Type B pancreatic cell (in vitro differentiated cells): Measurements from ENCODE around the gene EIF4A2. TPM values are rescaled to one million over a fixed set of nuclear protein-coding genes. Genes with fewer than 3 reads are reported as not detected.
"Not testable (repeated sequence)": the region's sequence is repeated elsewhere in the genome, so short reads cannot be mapped to it uniquely, and the experiment has no call there.

Experiments used
- DNase-seq: peaks from one replicate; pipeline ENCODE4 v3.0.0; 2021; ENCODE audit warnings: mixed read lengths; ENCODE audit not compliant: unreplicated experiment; ENCODE audit errors: extremely low spot score
- H3K27ac Mint-ChIP-seq: 2 replicates; pipeline ENCODE4 v1.8.0; 2021; ENCODE audit warnings: mild to moderate bottlenecking, mixed read lengths
- H3K27me3 Mint-ChIP-seq: 2 replicates; pipeline ENCODE4 v1.8.0; 2021; ENCODE audit warnings: mixed read lengths
- H3K36me3 Mint-ChIP-seq: 2 replicates; pipeline ENCODE4 v1.8.0; 2021; ENCODE audit warnings: mixed read lengths
- H3K4me1 Mint-ChIP-seq: one replicate; pipeline ENCODE4 v1.8.0; 2021; ENCODE audit warnings: mixed read lengths; ENCODE audit not compliant: unreplicated experiment
- H3K4me3 Mint-ChIP-seq: 2 replicates; pipeline ENCODE4 v1.8.0; 2021; ENCODE audit warnings: mild to moderate bottlenecking, mixed read lengths
- H3K9me3 Mint-ChIP-seq: 2 replicates; pipeline ENCODE4 v1.8.0; 2021; ENCODE audit warnings: mixed read lengths
- total RNA-seq: library from RNA; stranded (reverse); gene quantifications from 2 replicates; pipeline ENCODE4 v1.2.1, GENCODE V29; 2021; ENCODE audit warnings: low replicate concordance
- TF ChIP-seq, protein P1 (sequence below): fragments of 200-600 bp; sonication (generic); conservative IDR thresholded peaks from 2 replicates; pipeline ENCODE4 v1.5.0; 2021; ENCODE audit warnings: antibody characterized with exemption, mild to moderate bottlenecking

Gene EIF4A2
- total RNA-seq, 1 donor from 2014 or later = 480 TPM

DNA sequence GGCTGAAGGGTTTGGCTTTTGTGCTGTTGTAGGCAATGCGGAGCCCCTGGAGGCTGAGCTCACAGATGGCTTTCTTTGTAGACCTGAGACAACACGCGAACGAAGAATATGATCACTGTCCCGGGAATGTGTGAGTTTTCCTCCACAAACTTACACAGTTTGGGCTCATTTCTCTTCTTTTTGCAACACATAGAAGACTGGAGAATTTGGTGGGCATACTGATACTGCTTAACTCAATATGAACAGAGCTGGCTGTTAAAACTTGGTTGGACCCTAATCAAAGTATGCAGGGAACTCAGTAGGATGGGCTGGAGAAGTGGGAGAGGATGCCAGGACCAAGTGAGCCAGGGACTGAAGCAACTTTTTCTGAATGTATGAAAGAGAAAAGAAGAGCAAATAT is 35.1 kb downstream of the EIF4A2 start:
- no peak overlapping the region for H3K27ac Mint-ChIP-seq
- peaks cover 51% of the 10 kb centered on the region for H3K27me3 Mint-ChIP-seq
- H3K4me3 Mint-ChIP-seq = no peak overlapping the region
- H3K9me3 Mint-ChIP-seq = no peaks in the 10 kb centered on the region
- TF ChIP-seq, protein P1, sequence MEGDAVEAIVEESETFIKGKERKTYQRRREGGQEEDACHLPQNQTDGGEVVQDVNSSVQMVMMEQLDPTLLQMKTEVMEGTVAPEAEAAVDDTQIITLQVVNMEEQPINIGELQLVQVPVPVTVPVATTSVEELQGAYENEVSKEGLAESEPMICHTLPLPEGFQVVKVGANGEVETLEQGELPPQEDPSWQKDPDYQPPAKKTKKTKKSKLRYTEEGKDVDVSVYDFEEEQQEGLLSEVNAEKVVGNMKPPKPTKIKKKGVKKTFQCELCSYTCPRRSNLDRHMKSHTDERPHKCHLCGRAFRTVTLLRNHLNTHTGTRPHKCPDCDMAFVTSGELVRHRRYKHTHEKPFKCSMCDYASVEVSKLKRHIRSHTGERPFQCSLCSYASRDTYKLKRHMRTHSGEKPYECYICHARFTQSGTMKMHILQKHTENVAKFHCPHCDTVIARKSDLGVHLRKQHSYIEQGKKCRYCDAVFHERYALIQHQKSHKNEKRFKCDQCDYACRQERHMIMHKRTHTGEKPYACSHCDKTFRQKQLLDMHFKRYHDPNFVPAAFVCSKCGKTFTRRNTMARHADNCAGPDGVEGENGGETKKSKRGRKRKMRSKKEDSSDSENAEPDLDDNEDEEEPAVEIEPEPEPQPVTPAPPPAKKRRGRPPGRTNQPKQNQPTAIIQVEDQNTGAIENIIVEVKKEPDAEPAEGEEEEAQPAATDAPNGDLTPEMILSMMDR = no peak
- H3K4me1 Mint-ChIP-seq = no peaks in the 10 kb centered on the region
- DNase-seq = no peak
- no peaks in the 10 kb centered on the region for H3K36me3 Mint-ChIP-seq

DNA sequence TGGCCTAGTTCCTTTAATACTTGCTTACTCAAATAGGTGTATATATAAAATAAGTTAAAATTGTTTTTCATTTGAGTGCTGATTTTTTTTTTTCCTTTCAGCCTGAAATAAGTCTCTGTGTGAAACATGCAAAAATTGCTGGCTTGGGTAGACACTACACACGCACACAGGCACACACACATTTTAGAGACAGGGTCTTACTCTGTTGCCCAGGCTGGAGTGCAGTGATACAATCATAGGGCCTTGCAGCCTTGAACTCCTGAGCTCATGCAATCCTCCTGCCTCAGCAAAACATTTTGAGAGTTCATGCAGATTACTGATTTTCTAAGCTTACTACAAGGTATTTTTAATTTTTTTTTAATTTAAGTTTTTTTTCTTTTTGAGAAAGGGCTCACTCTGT is 35.6 kb downstream of the EIF4A2 start:
- DNase-seq = no peak
- TF ChIP-seq, protein P1 = no peak
- Mint-ChIP-seq H3K9me3 (no peaks in the 10 kb centered on the region), H3K27ac (no peak overlapping the region), H3K27me3 (peaks cover 49% of the 10 kb centered on the region), H3K4me1 (no peaks in the 10 kb centered on the region), H3K4me3 (no peak overlapping the region), H3K36me3 (no peaks in the 10 kb centered on the region)

DNA sequence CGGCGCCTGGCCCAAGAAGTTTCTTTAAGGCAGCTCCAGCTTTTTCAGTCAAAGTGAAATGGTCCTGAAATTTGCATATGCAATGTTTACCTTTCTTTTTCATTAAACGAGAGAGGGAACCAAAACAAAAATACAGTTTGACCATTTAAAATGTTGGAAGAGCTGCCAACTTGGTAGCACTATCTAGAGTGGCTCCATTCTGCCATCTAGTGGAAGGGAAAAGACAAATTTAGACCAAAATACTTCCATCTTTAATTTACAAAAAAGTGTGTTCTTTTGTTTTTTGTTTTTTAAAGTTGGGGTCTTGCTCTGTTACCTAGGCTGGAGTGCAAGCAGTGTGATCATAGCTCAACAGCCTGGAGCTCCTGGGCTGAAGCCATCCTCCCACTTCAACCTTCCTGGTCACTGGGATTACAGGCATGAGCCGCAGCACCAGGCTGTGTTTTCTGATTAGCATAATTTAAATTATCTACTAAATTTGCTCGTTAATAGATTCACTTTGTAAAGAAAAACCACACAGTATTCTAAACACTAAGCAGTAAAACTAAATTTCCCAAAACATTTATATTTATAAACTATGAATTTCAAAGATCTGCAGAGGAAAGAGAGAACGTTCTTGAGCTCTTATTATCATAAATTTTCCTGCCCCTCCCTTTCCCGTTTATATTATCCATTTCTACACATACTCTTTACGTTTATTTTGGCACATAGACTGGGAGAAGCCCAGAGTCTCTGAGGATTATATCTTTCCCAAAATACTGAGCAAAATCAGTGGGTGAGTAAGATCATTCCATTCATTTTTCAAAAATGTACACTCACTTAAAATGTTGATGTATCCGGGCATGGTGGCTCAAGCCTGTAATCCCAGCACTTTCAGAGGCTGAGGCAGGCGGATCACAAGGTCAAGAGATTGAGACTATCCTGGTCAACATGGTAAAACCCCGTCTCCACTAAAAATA is 38.3 kb downstream of the EIF4A2 start:
- Mint-ChIP-seq H3K27ac (no peak overlapping the region), H3K4me1 (peaks cover 15% of the 10 kb centered on the region), H3K36me3 (no peaks in the 10 kb centered on the region), H3K9me3 (no peaks in the 10 kb centered on the region), H3K27me3 (peaks cover 59% of the 10 kb centered on the region), H3K4me3 (no peak overlapping the region)
- no peak for DNase-seq
- TF ChIP-seq, protein P1 = peak; percentile 83

DNA sequence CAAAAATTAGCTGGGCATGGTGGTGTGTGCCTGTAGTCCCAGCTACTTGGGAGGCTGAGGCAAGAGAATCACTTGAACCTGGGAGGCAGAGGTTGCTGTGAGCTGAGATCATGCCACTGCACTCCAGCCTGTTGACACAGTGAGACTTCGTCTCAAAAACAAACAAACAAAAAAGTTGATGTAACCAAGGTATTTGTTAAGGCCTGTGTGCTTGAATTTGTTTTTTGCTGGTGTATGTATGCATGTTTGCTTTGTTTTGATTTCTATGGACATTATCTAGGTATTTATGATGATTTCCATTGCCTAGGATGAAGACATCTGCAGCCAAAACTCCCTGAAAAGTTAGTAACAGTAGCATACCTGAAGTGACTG is 39.0 kb downstream of the EIF4A2 start:
- H3K4me3 Mint-ChIP-seq, H3K27ac Mint-ChIP-seq, DNase-seq, H3K9me3 Mint-ChIP-seq, H3K36me3 Mint-ChIP-seq: not testable (repeated sequence)
- peaks cover 15% of the 10 kb centered on the region for H3K4me1 Mint-ChIP-seq
- H3K27me3 Mint-ChIP-seq = peaks cover 57% of the 10 kb centered on the region

DNA sequence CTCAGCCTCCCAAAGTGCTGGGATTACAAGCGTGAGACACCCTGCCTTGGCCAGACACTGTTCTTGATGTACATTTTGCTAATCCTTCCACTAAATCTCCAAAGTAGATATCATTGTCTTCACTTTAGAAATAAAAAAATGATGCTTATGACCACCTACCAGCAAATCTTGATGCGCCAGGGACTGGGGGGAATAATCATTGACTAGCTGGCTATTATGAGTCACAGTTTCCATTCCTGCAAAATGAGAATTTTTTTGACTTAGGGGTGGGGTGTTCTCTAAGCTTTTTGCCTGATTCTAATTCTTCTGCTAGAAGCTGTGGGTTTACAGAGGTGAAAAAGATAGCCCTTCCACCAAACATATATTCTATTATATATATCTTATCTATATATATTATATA is 40.0 kb downstream of the EIF4A2 start:
- Mint-ChIP-seq H3K36me3 (no peaks in the 10 kb centered on the region), H3K27ac (no peak overlapping the region), H3K4me3 (no peak overlapping the region), H3K27me3 (peaks cover 54% of the 10 kb centered on the region), H3K4me1 (peaks cover 15% of the 10 kb centered on the region), H3K9me3 (no peaks in the 10 kb centered on the region)
- TF ChIP-seq, protein P1 = no peak
- DNase-seq = no peak

DNA sequence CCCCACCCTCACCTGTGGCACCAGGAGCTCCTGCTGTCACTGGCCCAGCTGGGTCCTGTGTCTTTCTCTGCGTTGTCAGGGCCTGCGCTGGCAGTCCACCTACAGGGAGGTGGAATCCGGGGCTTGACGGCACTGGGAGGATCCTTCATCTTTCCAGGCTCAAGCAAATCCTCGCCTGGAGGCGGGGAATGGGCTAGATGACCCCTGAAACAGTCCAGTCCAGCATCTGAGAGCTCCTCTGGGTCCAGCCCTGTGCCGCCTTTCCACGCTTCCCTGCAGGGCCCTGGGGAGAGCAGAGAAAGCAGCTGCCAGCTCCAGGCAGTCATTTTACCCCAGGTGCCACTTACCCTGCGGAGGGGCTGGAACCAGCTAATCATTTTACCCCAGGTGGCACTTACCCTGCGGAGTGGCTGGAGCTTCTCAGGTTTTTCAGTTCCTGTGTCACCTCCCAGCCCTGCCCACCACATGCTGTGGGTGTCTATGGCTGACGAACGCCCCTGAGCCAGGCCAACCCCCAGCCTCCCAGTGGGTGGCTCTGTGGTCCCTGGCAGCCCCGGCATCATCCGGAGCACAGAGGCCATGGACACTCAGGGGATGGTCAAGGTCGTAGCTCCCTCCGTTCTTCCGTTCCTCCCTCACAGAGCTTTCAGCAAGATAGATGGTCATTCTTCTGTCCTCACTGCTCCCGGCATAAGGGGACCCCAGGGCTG is 41.2 kb downstream of the EIF4A2 start:
- Mint-ChIP-seq H3K4me3 (peak overlapping the region; percentile 45), H3K27me3 (peaks cover 65% of the 10 kb centered on the region), H3K4me1 (peaks cover 15% of the 10 kb centered on the region), H3K27ac (no peak overlapping the region), H3K9me3 (no peaks in the 10 kb centered on the region), H3K36me3 (no peaks in the 10 kb centered on the region)
- TF ChIP-seq, protein P1 = no peak
- DNase-seq = no peak
